HG03460 (cell line): ENCODE measurements around the gene ZNF436.

Experiments
- ATAC-seq: cut with Tn5 transposase; IDR thresholded peaks from one replicate; pipeline ENCODE4 v1.9.1; 2021; ENCODE audit not compliant: unreplicated experiment

ZNF436 gene

DNA sequence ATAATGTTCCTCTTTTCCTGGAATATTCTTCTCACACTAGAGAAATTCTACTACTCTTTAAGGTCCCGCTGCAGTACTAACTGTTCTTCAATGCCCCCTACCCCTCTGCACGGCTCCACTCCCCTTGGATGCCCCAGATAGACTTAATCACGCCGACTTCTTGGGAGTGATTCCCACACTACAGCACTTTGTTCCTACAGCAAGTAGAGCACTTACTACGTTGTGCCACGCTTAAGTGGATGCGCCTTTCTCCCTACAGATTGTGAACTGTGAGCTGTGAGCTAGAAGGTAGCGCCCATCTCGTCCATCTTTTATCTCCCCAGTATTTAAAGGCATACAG, 2.2 kb downstream of the ZNF436 start:
- ATAC-seq, result no peak

DNA sequence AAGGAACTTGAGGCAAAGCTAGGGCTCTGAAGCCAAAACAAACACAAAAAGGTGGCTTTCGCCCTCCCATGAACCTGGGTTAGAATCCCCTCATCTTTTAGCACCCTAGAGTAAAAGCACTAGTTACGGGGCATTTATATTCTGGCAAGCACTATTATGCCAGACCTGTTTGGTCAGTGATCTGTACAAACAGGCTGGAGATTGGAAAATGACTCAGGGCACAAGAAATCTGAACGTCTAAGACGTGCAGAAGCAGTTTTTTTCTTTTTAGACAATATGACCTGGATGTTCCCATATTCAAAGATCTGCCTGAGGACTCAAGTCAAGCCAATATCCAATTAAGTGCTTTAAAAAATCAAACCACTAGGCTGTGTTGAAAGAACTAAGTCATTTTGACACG, 3.0 kb downstream of the ZNF436 start:
- no peak for ATAC-seq

DNA sequence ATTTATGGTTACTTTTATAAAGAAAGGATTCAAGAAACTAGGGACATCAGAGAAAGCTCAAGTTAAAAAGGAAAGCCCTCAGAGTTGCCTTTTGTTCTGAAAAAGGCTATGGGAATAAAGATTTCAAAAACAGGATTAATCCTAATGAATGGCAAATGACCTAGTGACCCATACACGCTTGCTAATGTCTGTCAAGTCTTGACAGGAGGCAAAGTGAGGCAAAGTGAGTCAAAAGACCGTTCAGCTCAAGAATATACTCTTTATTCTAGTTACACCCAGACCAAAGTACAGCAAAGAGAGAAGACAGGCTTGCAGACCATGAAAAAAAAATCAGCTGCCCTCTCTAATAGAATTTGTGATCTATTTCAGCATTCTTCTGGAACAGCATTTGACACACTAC, 3.5 kb downstream of the ZNF436 start:
- no peak for ATAC-seq

DNA sequence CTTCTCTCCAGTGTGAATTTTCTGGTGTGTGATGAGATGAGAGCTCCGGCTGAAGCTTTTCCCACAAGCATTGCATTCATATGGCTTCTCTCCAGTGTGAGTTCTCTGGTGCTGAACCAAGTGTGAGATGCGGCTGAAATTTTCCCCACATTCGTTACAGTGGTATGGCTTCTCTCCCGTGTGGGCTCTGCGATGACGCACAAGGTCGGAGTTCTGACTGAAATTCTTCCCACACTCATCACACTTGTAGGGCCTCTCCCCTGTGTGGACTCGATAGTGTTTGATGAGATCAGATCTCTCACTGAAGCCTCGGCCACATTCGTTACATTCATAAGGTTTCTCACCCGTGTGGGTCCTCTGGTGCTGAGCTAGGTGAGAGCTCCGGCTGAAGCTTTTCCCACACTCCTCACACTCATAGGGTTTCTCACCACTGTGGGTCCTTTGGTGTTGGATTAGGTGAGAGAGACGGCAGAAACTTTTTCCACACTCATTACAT, 7.4 kb downstream of the ZNF436 start:
- no peak for ATAC-seq

DNA sequence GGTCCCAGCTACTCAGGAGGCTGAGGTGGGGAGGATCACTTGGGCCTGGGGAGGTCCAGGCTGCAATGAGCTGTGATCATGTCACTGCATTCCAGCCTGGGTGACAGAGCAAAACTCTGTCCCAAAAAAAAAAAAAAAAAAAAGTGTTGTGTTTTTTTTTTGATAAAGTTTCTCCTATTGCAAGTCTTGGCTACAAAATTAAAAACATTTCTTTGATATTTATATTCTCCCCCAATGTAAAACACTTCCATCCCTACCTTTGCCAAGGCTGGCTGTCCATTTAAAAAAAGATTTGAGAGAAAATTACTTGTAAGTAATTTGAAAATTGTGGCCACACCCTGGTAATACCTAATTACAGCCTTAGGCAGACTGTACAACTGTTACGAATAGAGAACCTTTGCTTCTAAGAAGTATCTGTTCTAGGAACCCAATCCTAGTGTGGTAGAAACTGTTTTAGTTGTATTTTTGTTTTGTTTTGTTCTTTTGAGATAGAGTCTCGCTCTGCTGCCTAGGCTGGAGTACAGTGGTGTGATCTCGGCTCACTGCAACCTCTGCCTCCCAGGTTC, 11.2 kb downstream of the ZNF436 start:
- no peak for ATAC-seq

DNA sequence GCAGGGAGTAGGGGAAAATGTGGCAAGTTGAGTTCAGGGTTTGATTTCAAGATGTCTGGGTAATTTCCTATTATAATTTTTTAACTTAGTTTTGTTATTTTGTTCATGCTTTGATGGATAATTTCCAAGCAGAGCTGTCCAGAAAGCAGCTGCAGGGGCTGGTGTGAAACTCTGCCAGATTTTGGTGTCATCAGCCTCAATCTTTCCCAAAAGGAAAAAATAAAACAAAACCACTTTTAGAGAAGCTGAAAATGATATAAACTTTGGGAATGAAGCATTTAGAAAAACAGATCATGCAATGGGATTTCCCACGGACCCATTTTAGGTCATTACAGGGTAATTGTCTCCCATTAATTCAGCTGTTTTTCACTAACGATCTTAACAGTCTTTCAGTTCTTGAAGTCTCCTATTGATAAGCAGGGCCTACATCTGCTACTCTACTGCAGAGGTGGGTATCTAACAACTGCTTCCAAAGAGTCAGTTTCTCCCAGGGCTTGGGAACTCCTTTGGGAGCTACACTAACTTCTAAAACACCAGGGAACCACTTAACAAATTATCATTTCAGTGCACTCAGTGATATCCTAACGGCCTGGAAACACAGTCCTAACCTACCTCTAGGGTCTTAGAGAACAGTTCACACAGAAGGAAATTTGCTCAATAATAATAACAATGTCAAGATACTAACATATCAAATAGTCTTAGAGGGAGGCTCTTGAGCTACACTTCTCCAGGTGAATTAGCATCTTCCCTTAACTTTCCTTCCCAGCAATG, 12.3 kb downstream of the ZNF436 start:
- ATAC-seq, result no peak

DNA sequence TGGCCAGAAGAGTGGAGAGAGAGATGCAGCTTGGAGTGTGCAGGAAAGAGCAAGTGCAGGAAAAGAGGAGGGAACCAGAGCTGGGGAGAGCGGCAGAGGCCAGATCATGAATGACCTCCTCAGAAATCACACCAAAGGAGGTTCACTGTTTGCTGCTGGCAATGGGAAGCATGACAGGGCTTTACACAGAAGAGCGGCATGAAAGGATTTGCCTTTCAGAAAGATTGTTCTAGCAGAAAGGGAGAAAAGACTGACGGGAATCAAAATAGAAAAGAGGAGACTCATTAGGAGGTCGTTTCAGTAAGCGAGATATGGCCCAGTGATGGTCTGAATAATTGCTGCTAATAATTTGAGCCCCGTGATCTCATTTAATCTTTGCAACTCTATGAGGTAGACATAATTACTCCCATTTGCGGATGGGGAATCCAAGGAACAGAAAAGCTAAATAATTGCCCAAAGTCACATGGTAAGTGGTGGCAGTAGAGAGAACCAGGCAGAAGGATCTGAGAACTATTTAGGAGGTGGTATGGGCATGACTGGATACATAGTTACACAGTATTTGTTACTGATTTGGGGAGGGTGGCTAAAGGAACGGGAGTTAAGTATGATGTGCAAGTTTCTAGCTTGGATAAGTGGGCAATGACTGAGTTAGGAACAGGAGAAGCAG, 13.0 kb downstream of the ZNF436 start:
- no peak for ATAC-seq

DNA sequence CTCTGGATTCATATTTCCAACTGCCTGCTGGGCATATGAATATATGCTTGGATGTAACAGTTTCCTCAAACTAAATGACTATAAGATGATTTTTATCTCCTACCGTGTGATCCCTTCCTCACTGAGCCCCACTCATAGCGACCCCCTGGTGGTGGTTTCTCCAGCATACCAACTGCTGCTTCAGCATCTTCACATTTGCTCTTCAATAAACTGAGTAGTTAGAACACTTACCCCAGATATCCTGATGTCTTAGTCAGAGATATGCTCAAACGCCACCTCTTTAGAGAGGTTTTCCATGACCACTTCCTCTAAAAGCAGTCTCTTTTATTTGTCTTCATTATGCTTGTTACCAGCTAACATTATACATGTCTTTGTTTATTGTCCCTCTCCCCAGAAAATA, 15.4 kb downstream of the ZNF436 start:
- no peak for ATAC-seq

DNA sequence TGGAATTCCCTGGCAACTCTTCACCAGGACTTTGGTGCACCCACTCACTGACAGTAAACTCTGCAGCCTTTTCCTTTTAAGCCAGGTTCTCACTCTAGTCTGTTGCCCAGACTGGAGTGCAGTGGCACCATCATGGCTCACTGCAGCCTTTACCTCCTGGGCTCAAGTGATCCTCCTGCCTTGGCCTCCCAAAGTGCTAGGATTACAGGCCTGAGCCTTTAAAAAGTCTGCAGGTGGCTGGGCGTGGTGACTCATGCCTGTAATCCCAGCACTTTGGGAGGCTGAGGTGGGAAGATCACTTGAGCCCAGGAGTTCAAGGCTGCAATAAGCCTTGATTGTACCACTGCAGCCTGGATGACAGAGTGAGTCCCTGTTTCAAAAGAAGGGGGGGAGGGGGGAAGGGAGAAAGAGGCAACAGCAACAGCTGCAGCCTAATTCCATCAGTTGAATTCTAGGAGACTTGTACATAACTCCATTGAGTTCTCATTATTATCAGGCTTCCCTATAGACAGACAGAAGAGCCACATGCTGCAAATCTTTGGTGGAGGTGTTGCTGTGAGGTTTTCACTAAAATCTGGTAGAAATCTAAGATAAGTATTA, 17.4 kb downstream of the ZNF436 start:
- ATAC-seq, result no peak

DNA sequence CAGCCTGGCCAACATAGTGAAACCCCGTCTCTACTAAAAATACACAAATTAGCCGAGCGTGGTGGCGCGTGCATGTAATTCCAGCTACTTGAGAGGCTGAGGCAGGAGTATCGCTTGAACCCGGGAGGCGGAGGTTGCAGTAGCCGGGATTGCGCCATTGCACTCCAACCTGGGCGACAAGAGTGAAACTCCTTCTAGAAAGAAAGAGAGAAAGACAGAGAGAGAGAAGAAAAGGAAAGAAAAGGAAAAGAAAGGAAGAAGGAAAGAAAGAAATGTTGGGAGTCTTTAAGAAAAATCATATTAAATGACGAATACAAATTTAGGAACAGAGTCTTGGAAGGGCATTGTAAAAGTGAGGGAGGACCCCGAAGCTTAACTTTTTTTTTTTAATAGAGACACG, 23.7 kb downstream of the ZNF436 start:
- ATAC-seq, result no peak

DNA sequence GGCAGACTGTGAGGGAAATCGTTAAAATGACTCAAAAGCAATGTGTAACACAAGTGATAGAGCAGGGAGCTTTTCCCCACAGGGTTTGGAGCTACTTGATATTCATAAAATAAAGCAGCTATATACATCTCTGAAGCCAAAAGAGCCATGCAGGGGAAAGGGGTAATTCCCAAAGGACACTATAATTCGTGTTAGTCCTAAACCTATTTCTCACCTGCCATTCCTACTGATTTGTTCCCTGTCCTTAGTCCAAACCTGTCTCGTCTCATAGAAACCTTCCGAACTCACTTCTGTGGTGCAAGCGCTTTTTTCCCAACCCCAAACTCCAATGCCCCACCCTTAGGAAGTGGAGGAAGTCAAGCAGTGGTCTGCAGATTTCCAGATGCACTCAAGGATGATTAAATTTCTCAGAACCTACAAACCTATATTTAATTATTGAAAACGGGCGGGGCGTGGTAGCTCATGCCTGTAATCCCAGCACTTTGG, 24.6 kb downstream of the ZNF436 start:
- ATAC-seq, result no peak

DNA sequence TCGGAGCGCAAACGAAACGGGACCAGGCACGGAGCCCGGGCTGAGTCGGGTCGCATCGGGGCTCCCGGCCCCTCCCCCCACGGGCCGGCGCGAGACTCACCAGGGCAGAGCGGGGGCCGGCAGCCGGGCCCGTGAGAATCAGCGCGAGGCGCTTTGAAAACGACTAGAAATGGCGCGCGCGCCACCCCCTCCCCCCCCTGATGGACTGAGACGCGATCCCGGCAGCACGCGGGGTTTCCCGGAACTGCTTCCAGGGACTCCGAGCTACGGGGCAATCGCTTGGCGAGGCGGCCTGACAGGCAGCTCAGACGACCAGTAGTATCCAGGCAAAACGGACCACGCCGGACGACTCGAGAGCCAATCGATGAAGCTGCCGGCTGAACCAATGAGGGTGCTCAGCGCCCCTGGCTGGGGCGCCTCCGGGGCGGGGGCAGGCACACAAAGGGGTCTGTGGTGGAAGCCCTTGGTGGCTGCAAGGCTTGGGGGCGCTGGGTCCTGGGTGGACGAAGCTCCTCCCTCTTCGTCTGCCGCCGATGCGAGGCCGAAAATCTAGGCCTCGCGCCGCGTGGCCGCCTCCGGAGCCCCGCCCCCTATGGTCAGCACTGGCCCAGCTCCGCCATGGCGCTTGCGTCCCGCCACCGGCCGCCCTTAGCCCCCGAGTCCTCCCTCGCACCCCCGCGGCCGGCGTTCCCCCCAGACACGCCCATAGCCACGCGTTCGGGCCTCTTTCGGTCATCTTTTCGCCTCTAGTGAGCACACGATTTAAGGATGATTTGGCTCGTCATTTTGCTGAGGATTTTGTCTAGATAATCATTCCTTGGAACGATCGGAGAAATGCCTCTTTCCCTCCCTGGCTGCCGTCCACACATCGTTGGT, 25.3 kb downstream of the ZNF436 start, which contains the start of gene HNRNPR:
TSS of gene HNRNPR (minus strand) at position 174 of the 876 bp plus-strand sequence. CDS start 3,276 bp downstream, outside the sequence.
- peak; percentile 90 for ATAC-seq

DNA sequence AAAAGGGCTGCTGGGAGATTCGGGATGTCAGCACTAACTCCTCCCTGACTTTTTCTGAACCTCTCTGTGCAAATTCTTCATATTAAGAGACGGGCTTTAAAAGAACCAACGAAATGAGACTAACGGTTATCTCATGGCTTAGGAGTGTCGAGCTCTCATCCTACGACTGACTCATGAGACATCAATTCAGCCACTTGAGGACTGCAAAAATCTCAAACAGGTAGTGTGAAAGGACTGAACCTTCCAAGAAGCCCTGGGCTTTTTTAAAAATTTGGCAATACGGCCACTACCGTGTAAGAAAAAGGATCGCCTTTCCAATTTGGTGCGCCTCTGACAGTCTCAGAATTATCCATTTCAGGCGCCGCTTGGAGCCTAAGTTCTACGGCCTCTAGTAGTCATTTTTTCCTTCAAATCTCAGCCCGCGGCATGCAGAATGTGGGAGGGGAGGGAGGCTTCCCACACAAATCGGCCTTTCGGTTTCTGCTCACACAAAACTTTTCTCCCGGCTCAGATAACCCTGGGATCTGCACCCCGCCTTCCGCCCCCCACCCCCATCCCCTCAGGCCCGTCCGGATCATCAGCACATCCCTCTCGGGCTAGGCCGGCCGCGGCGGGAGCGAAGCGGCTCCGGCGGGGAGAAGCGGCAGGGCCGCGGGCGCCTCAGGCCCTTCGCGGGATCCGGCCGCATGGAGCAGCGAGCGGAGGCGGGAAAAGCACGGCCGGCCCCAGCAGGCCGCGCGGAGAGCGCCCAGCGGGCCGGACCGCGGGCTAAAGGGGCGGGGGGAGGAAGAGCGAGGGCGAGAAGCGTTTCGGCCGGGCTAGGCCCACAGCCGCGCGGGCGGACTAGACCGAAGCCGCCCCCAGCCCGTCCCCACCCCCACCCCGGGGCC, 26.2 kb downstream of the ZNF436 start:
- peak; percentile 15 for ATAC-seq

DNA sequence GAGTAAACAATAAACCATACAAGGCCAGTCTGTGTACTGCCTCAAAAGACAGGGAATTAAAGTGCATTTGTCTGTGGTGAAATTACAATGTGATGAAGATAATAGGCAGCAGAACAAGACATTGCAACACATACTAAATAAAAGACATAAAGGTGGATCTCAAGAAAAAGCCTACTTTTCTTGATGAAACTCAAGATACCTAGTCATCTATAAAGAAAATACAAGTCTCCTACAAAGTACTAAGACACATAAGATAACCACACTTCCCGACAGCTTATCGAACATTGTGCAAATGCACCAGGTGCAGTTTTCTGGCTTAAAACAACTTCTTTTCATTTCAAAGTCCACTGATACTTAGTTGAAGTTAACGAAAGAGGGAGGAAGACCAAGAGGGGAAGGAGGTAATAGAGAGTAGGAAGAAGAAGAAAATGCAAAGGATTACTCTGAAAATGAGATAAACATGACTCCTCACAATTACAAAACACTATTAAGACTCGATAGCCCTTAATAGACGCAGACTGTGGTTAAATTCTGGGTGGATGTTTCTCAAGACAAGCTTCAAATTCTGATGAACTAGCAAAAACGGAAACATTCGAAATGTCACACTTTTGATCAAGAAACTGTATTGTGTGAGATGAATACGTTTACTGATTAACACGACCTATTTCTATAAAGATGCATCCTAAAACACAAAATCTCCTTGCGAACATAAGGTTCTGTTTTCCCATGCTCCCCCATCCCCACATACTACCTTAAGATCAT, 27.5 kb downstream of the ZNF436 start:
- no peak for ATAC-seq

DNA sequence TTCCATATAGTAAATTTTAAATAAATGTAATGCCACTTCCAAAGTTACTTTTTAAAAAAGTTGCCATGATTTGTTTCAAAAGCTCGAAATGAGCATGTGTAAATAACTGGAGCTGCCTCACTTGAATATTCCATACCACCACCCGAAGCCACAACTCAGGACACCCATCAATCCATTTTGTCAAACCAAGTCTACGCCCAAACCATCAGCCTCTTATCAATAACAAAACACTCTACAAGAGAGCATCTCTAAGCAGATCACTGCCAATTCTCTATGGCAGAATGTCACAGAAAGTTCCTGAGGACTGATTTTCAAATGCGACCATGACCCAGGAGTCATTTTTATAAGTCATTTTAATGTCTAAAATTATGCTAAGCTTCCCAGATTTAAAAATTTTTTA, 30.0 kb downstream of the ZNF436 start:
- no peak for ATAC-seq

DNA sequence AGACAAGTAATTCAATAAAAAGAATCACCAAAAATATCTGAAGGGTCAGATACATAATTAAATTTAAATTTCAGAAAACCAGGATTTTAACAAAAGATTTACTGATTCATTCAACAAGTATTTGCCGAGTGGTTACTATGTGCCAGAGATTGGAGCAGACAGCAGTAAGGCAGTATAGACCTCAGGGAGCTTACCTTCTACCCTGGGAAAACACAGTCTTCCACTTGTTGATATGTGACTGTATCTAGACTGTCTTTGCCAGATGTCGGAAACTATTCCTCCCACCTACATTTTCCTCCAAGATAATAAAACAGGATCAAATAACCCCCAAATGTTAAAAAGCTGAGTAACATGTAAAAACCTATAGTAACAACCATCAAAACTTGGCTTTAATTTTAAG, 31.8 kb downstream of the ZNF436 start:
- no peak for ATAC-seq

DNA sequence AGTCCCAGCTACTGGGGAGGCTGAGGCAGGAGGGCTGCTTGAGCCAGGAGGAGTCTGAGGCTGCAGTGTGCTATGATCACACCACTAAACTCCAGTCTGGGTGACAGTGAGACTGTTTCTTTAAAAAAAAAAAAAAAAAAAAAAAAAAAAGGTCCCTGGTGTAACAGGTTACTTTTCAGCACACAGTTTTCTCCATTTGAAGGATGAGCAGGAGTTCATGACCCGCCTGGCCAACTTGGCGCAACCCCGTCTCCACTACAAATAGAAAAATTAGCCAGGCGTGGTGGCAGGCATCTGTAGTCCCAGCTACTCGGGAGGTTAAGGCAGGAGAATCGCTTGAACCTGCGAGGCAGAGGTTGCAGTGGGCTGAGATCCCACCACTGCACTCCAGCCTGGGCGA, 37.9 kb downstream of the ZNF436 start:
- no peak for ATAC-seq

DNA sequence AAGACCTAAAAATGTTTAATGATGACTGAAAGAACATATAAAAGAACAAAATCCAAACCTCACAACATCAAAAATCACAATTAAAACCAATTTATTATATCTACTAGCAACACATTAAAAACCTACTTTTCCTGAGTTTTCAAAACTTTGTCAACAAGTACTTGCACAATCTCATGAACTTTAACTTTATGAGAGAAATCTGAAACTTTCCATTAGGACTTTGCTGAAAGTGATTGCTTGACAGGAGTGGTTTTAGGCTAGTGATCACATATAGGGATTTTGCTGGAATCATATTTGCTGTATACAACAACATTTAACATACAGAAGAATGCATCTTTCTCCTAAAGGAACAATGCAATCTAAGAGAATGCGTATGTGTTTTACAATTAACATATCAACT, 38.8 kb downstream of the ZNF436 start:
- no peak for ATAC-seq

DNA sequence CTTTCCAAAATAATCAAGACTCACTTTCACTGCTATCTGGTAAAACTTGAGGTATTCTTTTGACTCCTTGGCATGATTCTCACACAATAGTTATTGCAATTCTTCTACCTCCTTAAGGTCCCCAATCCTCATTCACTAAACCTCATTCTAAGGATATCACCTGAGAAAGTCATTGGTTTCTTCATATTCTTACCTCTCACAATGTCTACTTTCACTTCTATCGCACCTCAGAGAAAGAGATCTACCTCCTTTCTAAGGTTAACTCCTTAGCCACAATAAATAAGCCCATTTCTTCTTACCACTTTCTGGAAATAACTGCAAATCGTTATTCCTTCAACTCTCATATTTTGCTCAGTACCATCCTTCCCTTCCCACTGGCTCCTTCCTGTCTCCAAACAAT, 44.2 kb downstream of the ZNF436 start:
- no peak for ATAC-seq
